NCI-H128 (cell line): Measurements from ENCODE around the gene EHD2.
A peak's percentile ranks its signal among the peaks of the same experiment; 100 is the strongest.
"Not testable (repeated sequence)": the region's sequence is repeated elsewhere in the genome, so short reads cannot be mapped to it uniquely, and the experiment has no call there.

Source experiments
- DNase-seq: peaks from one replicate; lab custom pipeline; 2025; ENCODE audit not compliant: unreplicated experiment; lab: John Stamatoyannopoulos, UW

The EHD2 gene

DNA sequence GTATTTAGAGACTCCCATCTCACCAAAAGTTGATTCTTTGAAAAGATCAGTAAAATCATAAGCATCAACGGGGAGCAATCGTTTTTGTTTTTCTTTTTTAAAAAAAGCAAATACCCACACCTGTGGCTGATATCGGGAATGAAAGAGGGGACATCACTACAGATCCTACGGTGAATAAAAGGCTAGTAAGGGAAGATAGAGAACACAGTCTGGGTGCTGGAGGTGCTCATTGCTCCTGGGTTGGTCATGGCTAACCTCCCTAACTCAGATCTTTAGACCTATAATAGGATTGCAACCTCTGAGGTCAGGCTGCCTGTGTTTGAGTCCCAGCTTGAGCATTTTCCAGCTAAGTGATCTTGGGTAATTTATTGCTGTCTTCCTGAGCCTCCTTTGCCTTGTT is 1.1 kb downstream of the EHD2 start:
- DNase-seq, result no peak

DNA sequence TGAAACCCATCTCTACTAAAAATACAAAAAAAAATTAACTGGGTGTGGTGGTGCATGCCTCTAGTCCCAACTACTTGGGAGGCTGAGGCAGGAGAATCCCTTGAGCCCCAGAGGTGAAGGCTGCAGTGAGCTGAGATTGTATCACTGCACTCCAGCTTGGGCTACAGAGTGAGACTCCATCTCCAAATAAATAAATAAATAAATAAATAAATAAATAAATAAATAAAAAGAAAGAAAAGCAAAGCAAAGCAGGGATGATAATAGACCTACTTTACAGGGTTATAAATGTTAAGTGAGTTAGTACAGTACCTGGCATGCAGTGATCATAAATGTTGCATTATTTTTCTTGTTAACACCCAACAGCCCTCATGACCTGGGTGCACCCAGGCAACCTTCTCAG is 1.6 kb downstream of the EHD2 start:
- DNase-seq, result not testable (repeated sequence)

DNA sequence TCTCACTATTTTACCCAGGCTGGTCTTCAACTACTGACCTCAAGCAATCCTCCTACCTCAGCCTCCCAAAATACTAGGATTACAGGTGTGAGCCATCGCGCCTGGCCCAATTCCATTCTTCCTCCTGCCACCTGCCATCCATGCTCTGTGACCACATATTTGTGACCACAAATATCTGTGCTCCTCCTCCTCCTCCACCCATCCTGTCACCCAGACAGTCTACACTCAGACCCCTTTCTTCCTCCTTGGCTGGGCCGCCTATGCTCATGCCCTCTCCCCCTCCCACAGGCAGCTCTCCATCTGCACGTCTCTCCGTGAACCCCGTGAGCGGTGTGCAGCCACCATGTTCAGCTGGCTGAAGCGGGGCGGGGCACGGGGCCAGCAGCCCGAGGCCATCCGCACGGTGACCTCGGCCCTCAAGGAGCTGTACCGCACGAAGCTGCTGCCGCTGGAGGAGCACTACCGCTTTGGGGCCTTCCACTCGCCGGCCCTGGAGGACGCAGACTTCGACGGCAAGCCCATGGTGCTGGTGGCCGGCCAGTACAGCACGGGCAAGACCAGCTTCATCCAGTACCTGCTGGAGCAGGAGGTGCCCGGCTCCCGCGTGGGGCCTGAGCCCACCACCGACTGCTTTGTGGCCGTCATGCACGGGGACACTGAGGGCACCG is 3.2 kb downstream of the EHD2 start:
- no peak for DNase-seq

DNA sequence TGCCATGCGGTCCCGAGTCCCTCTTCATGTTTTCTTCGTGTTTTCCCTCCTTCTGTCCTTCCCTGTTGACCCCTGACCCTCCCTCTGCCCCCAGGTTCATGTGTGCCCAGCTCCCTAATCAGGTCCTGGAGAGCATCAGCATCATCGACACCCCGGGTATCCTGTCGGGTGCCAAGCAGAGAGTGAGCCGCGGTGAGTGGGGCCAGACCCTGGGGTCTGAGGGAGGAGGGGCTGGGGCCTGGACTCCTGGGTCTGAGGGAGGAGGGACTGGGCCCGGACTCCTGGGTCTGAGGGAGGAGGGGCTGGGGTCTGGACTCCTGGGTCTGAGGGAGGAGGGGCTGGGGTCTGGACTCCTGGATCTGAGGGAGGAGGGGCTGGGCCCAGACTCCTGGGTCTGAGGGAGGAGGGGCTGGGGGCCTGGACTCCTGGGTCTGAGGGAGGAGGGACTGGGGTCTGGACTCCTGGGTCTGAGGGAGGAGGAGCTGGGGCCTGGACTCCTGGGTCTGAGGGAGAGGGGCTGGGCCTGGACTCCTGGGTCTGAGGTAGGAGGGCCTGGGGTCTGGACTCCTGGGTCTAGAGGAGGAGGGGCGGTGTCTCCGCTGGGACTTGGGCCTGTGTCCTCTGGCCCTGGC is 5.3 kb downstream of the EHD2 start:
- DNase-seq, result not testable (repeated sequence)

DNA sequence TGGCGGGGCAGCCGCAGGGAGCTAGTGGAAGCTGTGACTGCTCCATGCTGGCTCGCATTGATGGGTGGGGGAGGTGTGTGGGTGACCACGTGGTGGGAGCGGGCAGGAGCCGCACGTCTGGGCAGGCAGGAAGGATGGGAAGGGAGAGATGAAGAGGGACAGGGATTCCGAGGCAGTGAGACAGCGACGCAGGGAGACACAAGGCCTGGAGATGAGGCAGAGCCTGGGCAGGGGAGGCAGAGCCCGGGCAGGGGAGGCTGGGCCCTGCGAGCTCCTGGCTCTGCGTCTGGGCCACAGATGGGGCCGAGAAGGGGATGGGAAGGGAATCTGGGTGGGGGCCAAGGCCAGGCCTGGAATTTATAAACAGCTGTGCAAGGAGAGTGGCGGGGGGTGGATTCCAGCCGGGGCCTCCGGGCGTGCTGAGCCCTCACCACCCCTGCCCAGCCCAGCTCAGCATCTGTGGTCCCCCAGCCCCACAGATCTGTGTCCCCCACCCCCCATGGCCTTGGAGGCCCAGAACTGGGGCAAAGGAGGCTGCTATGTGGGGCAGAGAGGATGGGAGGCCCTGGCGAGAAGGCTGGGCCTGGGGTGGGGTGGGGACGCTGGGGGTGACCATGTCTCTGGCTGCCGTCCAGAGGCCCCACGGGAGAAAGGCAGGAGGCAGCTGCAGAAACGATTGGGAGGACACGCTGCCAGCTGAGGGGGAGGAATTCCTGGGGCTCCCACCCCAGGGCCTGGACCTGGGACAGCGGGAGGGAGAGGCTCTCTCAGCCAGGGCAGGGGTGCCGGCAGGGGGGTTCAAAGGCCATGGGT is 6.0 kb downstream of the EHD2 start:
- no peak for DNase-seq

DNA sequence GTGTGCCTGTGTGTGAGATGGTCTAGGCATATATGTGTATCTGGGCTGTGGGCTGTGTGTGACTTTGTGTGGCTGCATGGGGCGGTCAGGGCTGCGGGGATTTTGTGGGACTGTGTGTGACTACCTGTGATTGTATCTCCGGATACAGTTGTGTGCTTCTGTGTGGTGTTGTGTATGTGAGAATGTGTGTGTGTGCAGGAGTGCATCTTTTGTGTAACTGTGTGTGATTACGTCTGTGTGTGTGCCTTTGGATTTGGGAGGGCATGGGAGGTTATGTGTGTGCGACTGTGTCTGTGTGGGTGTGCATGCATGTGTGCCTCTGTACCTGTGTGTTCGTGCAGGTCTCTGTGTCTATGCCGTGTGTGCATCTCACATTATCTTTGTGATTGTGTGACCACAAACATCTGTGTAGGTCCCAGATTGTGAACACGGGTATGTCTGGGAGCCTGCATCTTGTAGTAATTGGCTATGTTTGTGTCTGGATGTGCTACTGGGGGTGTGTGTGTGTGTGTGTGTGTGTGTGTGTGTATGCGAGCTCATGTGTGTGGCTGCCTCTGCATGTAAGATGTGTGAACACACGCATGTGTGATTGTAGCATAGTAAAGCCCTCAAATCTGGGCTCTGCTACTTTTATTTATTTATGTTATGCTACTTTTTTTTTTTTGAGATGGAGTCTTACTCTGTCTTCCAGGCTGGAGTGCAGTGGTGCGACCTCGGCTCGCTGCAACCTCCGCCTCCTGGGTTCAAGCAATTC is 7.6 kb downstream of the EHD2 start:
- DNase-seq, result no peak

DNA sequence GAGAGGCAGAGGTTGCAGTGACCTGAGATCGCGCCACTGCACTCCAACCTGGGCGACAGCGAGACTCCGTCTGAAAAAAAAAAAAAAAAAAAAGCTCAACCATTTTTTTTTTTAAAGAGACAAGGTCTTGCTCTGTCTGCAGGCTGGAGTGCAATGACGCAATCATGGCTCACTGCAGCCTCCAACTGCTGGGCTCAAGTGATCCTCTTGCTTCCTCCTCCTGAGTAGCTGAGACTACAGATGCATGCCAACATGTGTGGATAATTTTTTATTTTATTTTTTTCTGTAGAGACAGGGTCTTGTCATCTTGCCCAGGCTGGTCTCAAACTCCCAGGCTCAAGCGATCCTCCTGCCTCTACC is 10.3 kb downstream of the EHD2 start:
- DNase-seq, result no peak

DNA sequence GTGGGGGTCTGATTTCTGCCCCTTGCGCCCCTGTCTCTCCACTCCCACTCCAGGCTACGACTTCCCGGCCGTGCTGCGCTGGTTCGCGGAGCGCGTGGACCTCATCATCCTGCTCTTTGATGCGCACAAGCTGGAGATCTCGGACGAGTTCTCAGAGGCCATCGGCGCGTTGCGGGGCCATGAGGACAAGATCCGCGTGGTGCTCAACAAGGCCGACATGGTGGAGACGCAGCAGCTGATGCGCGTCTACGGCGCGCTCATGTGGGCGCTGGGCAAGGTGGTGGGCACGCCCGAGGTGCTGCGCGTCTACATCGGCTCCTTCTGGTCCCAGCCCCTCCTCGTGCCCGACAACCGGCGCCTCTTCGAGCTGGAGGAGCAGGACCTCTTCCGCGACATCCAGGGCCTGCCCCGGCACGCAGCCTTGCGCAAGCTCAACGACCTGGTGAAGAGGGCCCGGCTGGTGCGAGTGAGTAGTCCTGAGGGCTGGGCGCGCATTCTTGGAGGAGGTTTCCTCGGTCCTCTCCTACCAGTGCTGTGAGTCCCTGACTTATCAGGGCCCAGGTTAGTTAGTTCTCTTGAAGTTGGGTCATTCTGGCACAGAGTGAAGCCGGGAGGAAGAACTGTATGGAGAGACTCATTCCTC is 12.7 kb downstream of the EHD2 start:
- no peak for DNase-seq

DNA sequence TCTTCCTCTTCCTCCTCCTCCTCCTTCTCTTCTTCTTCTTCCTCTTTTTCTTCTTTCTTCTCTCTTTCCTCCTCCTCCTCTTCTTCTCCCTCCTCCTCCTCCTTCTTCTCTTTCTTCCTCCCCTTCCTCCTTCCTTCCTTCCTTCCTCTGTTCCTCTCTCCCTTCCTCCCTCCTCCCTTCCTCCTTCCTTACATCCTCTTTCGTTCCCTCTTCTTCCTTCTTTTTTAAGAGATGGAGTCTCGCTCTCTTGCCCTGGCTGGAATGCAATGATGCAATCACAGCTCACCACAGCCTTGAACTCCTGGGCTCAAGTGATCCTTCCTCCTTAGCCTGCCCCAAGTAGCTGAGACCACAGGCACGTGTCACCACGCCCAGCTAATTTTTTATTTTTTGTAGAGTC is 13.2 kb downstream of the EHD2 start:
- no peak for DNase-seq

DNA sequence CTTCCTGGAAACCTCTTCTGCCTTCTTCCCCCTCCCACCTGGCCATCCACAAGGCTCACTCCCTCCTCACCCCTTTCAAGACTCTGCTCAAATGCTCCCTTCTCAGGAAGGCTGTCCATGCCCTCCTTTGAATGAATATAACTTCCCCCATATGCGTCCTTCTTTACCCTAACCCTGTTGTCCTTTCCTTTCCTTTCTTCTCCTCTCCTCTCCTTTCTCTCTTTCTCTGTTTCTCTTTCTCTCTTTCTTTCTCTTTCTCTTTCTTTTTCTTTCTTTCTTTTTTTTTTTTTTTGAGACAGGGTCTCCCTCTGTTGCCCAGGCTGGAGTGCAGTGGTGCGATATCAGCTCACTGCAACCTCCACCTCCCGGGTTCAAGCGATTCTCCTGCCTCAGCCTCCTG is 15.1 kb downstream of the EHD2 start:
- DNase-seq, result not testable (repeated sequence)

DNA sequence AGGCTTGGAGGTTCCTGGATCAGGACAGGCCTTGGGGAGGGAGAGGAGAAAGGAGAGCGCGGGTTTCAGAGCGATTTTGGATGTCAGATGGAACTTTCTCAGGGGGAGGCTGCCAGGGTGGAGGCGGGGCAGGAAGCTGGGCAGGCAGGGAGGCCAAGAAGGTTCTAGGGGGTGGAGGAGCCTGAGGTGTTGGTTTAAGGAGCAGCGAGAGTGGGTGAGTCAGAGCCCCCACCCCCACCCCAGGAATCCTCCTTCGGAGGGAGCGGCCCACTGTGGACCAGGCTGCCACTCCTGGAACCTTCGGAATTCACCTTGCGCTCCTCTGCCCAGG is 16.2 kb downstream of the EHD2 start:
- DNase-seq, result no peak

DNA sequence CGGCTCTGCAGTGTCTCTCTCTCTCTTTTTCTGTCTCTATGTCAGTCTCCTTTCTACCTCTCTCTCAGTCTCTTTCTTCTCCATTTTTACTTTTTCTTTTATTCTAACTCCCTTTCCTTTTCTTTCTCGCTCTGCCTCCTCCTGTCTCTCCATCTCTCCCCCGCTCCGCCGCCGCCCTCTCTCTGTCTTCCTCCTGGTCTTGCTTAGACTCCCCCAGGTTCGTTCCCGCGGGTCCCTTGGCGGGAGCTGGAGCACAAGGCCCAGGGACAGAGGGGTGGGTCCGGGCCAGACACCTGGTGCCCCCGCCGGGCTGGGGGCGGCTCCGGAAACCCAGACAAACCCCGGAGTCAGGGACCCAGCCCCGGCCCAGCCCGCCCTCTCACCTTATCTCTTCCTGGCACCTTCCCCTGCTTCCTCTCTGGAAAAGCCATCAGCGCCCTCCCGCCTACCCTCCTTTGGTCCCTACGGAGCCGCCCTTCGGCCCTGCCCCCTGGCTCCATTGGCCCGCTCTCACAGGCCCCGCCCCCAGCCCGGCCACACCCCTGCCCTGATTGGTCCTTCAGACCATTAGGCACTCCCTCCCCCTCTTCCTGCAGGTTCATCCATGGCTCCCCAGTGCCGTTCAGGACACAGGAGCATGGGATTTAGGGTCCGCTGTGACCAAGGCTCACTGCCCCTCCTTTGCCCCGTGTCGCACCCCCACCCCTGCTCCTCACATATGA is 16.7 kb downstream of the EHD2 start:
- no peak for DNase-seq

DNA sequence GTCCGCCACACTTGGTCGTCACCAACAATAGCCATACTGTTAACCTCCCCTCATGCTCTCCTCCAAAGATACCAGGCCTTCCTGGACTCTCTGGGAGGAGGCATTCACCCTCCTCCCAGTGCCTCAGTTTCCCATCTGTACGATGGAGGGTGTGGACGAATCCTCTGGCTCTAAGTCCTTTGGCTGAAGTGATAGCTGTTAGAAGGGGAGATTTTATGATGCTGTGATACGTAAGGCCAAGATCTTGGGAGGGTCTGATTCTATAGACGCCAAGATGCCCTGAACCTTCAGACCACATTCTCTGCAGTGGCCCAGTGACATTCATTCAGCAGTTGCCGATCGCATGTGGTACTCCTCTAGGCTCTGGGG is 17.3 kb downstream of the EHD2 start:
- DNase-seq, result no peak

DNA sequence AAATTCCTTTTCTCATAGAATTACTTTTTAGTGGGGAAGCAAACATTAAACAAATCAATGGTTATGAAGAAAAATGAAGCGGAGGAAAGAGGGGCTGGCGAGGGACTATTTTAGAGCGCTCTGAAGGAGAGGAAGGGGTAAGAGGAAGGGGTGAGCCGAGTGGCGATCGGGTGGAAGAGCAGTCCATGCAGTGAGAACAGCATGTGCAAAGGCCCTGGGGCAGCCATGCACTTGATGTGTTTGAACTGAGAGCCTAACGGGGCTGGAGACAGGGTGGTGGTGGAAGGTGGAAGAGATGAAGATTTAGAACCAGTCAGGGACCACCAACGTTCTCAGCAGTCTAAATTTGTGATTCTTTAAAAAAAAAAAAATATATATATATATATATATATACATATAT is 17.7 kb downstream of the EHD2 start:
- no peak for DNase-seq

DNA sequence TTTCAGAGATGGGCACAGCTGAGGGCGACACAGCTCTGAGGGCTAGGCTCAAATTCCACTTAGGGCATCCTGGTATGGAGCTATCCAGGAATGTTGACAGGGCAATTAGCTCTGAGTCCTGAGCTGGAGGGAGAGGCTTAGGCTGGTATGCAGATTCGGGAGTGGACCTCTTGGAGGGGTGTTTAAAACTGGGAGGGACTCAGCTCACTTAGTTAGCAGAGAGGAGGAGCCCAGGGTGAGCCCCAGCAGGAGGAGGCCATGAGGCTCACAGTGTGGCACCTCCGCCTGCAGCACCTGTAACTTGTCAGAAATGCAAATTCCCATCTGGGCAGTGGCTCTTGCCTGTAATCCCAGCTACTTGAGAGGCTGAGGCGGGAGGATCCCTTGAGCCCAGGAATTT is 21.9 kb downstream of the EHD2 start:
- no peak for DNase-seq

DNA sequence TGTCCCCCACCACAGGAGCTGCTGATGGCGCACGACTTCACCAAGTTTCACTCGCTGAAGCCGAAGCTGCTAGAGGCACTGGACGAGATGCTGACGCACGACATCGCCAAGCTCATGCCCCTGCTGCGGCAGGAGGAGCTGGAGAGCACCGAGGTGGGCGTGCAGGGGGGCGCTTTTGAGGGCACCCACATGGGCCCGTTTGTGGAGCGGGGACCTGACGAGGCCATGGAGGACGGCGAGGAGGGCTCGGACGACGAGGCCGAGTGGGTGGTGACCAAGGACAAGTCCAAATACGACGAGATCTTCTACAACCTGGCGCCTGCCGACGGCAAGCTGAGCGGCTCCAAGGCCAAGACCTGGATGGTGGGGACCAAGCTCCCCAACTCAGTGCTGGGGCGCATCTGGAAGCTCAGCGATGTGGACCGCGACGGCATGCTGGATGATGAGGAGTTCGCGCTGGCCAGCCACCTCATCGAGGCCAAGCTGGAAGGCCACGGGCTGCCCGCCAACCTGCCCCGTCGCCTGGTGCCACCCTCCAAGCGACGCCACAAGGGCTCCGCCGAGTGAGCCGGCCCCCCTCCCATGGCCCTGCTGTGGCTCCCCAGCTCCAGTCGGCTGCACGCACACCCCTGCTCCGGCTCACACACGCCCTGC is 27.8 kb downstream of the EHD2 start:
- no peak for DNase-seq

DNA sequence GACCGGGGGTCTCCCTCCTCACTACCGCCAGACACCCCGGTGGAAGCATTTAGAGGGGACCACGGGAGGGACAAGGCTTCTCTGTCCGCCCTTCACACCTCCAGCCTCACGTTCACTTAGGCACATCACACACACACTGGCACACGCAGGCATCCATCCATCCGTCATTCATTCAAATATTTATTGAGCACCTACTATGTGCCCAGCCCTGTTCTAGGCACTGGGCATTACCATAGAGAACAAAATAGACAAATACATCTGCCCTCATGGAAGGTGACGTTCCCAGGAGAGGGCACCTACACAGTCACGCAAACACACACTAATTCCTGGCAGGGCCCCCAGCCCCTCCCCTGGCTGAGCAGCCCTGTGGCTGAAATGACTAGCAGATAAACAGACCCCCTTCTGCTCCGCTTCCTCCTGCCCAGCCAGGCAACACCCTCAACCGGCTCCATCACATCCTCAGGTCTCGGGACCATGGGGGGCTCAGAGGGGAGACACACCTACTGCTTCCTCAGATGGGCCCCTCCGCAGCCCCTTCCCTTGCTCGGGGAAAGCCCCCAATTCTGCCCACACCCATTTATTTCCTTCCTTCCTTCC is 28.4 kb downstream of the EHD2 start:
- DNase-seq, result no peak

DNA sequence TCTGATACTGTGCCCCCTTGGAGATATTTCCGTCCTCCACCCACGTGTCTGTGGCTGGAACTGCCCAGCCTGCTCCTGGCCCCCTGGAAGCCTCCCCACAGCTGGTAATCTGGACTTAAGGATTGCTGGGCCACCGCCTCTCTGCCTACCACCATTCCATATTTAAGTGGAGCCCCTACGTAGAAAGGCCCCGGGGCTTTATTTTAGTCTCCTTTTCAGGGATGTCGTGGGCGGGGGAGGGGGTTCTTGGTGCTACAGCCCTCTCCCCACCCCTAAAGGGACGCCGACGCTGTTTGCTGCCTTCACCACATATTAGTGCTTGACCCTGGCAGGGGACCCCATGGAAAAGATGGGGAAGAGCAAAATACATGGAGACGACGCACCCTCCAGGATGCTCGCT is 29.4 kb downstream of the EHD2 start:
- DNase-seq, result no peak

DNA sequence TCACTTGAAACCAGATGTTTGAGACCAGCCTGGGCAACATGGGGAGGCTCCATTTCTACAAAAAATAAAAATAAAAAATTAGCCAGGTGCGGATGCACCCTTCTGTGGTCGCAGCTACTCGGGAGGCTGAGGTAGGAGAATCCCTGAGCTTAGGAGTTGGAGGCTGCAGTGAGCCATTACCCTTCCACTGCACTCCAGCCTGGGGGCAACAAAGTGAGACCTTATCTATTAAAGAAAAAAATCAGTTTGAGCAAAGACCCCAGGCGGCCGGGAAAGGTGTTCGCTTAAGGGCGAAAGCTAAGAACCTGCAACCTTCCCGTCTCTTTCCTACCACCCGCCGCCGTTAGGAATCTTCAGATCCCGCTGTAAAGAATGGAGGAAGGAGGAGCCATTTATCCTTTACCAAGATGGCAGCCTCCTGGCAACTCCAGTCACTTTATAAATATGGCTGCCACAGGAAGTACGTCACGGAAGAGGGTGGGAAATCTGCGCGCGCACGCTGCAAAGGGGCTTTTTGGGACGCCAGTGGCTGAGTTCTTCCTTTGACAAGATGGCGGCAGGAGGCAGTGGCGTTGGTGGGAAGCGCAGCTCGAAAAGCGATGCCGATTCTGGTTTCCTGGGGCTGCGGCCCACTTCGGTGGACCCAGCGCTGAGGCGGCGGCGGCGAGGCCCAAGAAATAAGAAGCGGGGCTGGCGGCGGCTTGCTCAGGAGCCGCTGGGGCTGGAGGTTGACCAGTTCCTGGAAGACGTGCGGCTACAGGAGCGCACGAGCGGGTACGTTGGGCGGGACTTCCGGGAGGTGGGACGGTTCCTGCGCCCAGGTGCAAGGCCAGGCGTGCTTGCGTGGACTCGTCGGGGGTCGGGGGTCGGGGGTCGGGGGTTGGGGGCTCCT is 32.0 kb downstream of the EHD2 start, which contains the start of gene NOP53:
TSS of gene NOP53 (plus strand) at position 537 of the 892 bp plus-strand sequence. CDS start at position 551, 14 bp downstream.
- DNase-seq, result peak; percentile 96
